Endodermal cell (in vitro differentiated cells): ENCODE results near the gene KIFAP3. TPM values are rescaled to one million over a fixed set of nuclear protein-coding genes. Genes with fewer than 3 reads are reported as not detected.
"Not testable (repeated sequence)": the region's sequence is repeated elsewhere in the genome, so short reads cannot be mapped to it uniquely, and the experiment has no call there.

ENCODE experiments used
- DNase-seq: peaks from one replicate; pipeline ENCODE4 v3.0.0-alpha.2; 2017
- H3K27ac ChIP-seq: 2 replicates; pipeline ENCODE4 v1.5.1; 2013; ENCODE audit warnings: mild to moderate bottlenecking, low read depth, low read length, moderate library complexity
- H3K27me3 ChIP-seq: 2 replicates; pipeline ENCODE4 v1.6.1; 2013; ENCODE audit warnings: mild to moderate bottlenecking, low read length, moderate library complexity; ENCODE audit not compliant: insufficient read depth, control insufficient read depth, poor library complexity, severe bottlenecking
- H3K36me3 ChIP-seq: 2 replicates; pipeline ENCODE4 v1.7.0; 2013; ENCODE audit warnings: mild to moderate bottlenecking, low read length, moderate library complexity; ENCODE audit not compliant: control insufficient read depth, insufficient read depth
- H3K4me1 ChIP-seq: one replicate; pipeline ENCODE4 v1.7.0; 2013; ENCODE audit warnings: low read length; ENCODE audit not compliant: control insufficient read depth, insufficient read depth
- H3K4me3 ChIP-seq: 2 replicates; pipeline ENCODE4 v1.5.1; 2013; ENCODE audit warnings: mild to moderate bottlenecking, low read length, moderate library complexity
- H3K9ac ChIP-seq: 2 replicates; pipeline ENCODE4 v1.6.1; 2013; ENCODE audit warnings: mild to moderate bottlenecking, low read length, moderate library complexity; ENCODE audit not compliant: poor library complexity, severe bottlenecking; ENCODE audit errors: extremely low read depth
- H3K9me3 ChIP-seq: 2 replicates; pipeline ENCODE4 v1.6.1; 2013; ENCODE audit warnings: mild to moderate bottlenecking, low read length, moderate library complexity; ENCODE audit not compliant: control insufficient read depth
- H3K27ac Mint-ChIP-seq: 2 replicates; pipeline ENCODE4 v1.8.0; 2020; ENCODE audit warnings: mixed read lengths
- H3K27me3 Mint-ChIP-seq: 2 replicates; pipeline ENCODE4 v1.8.0; 2021; ENCODE audit warnings: mild to moderate bottlenecking, mixed read lengths; ENCODE audit not compliant: insufficient read depth
- H3K36me3 Mint-ChIP-seq: 2 replicates; pipeline ENCODE4 v1.8.0; 2020; ENCODE audit warnings: low read depth, mixed read lengths
- H3K4me1 Mint-ChIP-seq: 2 replicates; pipeline ENCODE4 v1.8.0; 2020; ENCODE audit warnings: mixed read lengths
- H3K4me3 Mint-ChIP-seq: 2 replicates; pipeline ENCODE4 v1.8.0; 2020; ENCODE audit warnings: mild to moderate bottlenecking, moderate library complexity, mixed read lengths
- H3K9me3 Mint-ChIP-seq: 2 replicates; pipeline ENCODE4 v1.8.0; 2020; ENCODE audit warnings: mild to moderate bottlenecking, mixed read lengths
- WGBS, 2 experiments: methylation state at CpG; one replicate each; pipeline versions ENCODE4 v1.1.5 to v1.1.7; 2013; ENCODE audit warnings: missing lambda C conversion rate in 2 of 2, mixed read lengths in 1 of 2; ENCODE audit not compliant: insufficient coverage in 1 of 2, insufficient read length in 1 of 2; 5-methylcytosine and 5-hydroxymethylcytosine counted together
- total RNA-seq, 2 donors: library from RNA; stranded (reverse); fragmentation: NEBNext Ultra II Directional in 1 of 2; extraction: Animal tissue kit (Norgen Biotek cat#: 25700) in 1 of 2; gene quantifications; 2 replicates in 1 of 2; 3 replicates in 1 of 2; pipeline ENCODE4 v1.2.1, GENCODE V29; 2021
- TF ChIP-seq, protein P1 (sequence below): fragments of 200-600 bp; sonication (generic); conservative IDR thresholded peaks from 2 replicates; pipeline ENCODE4 v1.5.0; 2021; ENCODE audit warnings: antibody characterized with exemption, mild to moderate bottlenecking

The KIFAP3 gene
- total RNA-seq, 2 donors from 2014 or later = 8.9 to 14.5 TPM

DNA sequence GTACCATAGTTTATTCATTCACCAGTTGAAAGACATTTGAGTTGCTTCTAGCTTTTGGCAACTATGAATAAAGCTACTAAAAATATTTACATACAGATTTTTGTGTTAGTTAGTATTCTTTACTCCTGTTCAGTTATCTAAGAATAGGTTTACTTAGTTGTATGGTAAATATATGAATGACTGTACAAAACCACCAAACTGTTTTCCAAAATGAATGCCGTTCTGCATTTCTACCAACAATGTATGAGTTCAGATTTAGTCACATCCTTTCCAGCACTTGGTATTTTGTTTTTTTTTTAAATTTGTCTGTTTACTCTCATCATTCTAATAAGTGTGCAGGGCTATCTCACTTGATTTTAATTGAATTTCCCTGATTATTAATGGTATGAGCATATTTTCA lies 3.4 kb upstream of the KIFAP3 start:
- peaks cover 12% of the 10 kb centered on the region for H3K9me3 Mint-ChIP-seq
- no peaks in the 10 kb centered on the region for H3K27me3 ChIP-seq
- no peaks in the 10 kb centered on the region for H3K4me1 ChIP-seq
- H3K36me3 ChIP-seq = no peaks in the 10 kb centered on the region
- DNase-seq = no peak
- peaks cover 16% of the 10 kb centered on the region for H3K9me3 ChIP-seq
- H3K36me3 Mint-ChIP-seq = no peaks in the 10 kb centered on the region
- H3K27me3 Mint-ChIP-seq = no peaks in the 10 kb centered on the region
- H3K27ac Mint-ChIP-seq = no peak overlapping the region
- WGBS, 2 experiments = 100% methylated on average over 1 of the region's 1 CpG
- H3K27ac ChIP-seq = no peak overlapping the region
- H3K4me3 ChIP-seq = no peak overlapping the region
- no peak overlapping the region for H3K4me3 Mint-ChIP-seq
- H3K9ac ChIP-seq = no peak overlapping the region
- peaks cover 7% of the 10 kb centered on the region for H3K4me1 Mint-ChIP-seq
- TF ChIP-seq, protein P1, sequence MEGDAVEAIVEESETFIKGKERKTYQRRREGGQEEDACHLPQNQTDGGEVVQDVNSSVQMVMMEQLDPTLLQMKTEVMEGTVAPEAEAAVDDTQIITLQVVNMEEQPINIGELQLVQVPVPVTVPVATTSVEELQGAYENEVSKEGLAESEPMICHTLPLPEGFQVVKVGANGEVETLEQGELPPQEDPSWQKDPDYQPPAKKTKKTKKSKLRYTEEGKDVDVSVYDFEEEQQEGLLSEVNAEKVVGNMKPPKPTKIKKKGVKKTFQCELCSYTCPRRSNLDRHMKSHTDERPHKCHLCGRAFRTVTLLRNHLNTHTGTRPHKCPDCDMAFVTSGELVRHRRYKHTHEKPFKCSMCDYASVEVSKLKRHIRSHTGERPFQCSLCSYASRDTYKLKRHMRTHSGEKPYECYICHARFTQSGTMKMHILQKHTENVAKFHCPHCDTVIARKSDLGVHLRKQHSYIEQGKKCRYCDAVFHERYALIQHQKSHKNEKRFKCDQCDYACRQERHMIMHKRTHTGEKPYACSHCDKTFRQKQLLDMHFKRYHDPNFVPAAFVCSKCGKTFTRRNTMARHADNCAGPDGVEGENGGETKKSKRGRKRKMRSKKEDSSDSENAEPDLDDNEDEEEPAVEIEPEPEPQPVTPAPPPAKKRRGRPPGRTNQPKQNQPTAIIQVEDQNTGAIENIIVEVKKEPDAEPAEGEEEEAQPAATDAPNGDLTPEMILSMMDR = no peak

DNA sequence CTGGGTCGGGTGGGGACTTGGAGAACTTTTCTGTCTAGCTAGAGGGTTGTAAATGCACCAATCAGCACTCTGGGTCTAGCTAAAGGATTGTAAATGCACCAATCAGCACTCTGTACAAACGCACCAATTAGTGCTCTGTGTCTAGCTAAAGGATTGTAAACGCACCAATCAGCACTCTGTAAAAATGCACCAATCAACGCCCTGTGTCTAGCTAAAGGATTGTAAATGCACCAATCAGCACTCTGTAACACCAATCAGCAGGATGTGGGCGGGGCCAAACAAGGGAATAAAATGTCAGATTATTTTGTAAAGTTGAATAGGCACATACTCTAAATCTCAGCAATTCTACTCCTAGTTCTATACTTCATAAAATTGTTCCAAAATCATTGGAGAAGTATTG lies 2.5 kb upstream of the KIFAP3 start:
- not testable (repeated sequence) for H3K36me3 ChIP-seq, H3K27me3 ChIP-seq, H3K4me1 Mint-ChIP-seq, H3K27ac Mint-ChIP-seq, H3K4me1 ChIP-seq, H3K36me3 Mint-ChIP-seq, H3K27ac ChIP-seq, H3K9ac ChIP-seq, DNase-seq, H3K4me3 ChIP-seq, H3K4me3 Mint-ChIP-seq, H3K27me3 Mint-ChIP-seq
- 87 to 92% methylated on average over 4 to 5 of the region's 5 CpGs for WGBS, 2 experiments
- peaks cover 12% of the 10 kb centered on the region for H3K9me3 Mint-ChIP-seq
- H3K9me3 ChIP-seq = peaks cover 16% of the 10 kb centered on the region

DNA sequence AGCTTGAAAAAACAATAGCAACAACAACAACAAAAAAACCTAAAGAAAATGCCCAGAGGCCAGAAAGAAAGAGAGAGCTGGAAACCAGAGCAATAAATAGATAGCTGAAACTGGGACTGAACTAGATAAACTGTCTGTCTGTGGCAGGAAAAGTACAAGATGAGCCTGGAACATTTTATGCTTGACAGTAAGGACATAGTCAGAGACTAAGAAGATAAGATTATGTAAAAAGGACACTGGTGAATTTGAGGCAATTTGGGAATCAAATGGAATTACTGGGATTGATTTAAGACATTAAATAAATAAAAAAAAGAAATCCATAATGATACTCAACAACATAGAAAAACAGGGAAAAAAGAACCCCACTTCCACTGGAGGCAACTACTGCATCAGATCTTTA lies 1.7 kb upstream of the KIFAP3 start:
- H3K9ac ChIP-seq = no peak overlapping the region
- peaks cover 7% of the 10 kb centered on the region for H3K4me1 Mint-ChIP-seq
- H3K27me3 ChIP-seq = no peaks in the 10 kb centered on the region
- H3K36me3 ChIP-seq = no peaks in the 10 kb centered on the region
- H3K9me3 ChIP-seq = peaks cover 16% of the 10 kb centered on the region
- H3K27me3 Mint-ChIP-seq = no peaks in the 10 kb centered on the region
- H3K36me3 Mint-ChIP-seq = no peaks in the 10 kb centered on the region
- no peak for DNase-seq
- H3K9me3 Mint-ChIP-seq = peaks cover 12% of the 10 kb centered on the region
- H3K4me3 Mint-ChIP-seq = no peak overlapping the region
- H3K27ac ChIP-seq = no peak overlapping the region
- H3K4me1 ChIP-seq = no peaks in the 10 kb centered on the region
- TF ChIP-seq, protein P1 = no peak
- no peak overlapping the region for H3K4me3 ChIP-seq
- H3K27ac Mint-ChIP-seq = no peak overlapping the region

DNA sequence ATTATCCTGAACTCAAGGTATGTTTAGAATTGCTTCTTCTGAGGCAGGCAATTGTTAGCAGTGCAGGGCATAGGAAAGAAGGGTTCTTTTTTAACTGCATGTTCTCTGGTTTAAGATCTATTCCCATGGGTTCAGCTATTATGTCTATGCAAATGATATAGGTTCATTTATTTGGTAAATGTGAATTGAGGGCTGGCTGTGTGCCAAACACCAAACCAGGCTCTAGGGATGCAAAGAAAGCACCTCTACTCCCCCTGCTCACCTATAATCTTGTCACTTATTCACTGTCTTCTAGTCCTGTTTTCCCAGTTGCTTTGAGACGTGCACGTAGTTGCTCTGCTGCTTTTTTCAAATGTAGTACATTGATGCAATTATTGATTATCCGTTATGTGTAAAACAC lies 691 bp upstream of the KIFAP3 start:
- peak overlapping the region; percentile 98 for H3K4me3 ChIP-seq
- no peak for DNase-seq
- no peak overlapping the region for H3K9ac ChIP-seq
- peak overlapping the region; percentile 17 for H3K27ac Mint-ChIP-seq
- no peaks in the 10 kb centered on the region for H3K36me3 Mint-ChIP-seq
- no peaks in the 10 kb centered on the region for H3K36me3 ChIP-seq
- TF ChIP-seq, protein P1 = no peak
- peaks cover 16% of the 10 kb centered on the region for H3K9me3 ChIP-seq
- WGBS, 2 experiments = 33% methylated on average over 2 of the region's 3 CpGs; no CpG with 5 or more reads in 1 of the 2 experiments
- peak overlapping the region; percentile 80 for H3K4me3 Mint-ChIP-seq
- H3K4me1 ChIP-seq = no peaks in the 10 kb centered on the region
- H3K27me3 ChIP-seq = no peaks in the 10 kb centered on the region
- no peak overlapping the region for H3K27ac ChIP-seq
- peaks cover 7% of the 10 kb centered on the region for H3K4me1 Mint-ChIP-seq
- no peaks in the 10 kb centered on the region for H3K27me3 Mint-ChIP-seq
- peaks cover 12% of the 10 kb centered on the region for H3K9me3 Mint-ChIP-seq
